ENCODE results near the gene SCAMP1. TPM values are rescaled to one million over a fixed set of nuclear protein-coding genes. Genes with fewer than 3 reads are reported as not detected.
"Not testable (repeated sequence)": the region's sequence is repeated elsewhere in the genome, so short reads cannot be mapped to it uniquely, and the experiment has no call there.

SCAMP1 gene
- total RNA-seq, 1 experiment from 2014 or later: 20.2 TPM

GRCh38 chr5:78354066-78354670 lies 6.2 kb upstream of the SCAMP1 start:
- no peak overlapping the region for H3K4me3 ChIP-seq
- H3K36me3 ChIP-seq: peaks cover 6% of the 10 kb centered on the region
- no peaks in the 10 kb centered on the region for H3K9me3 ChIP-seq
- no peak for DNase-seq
- no peaks in the 10 kb centered on the region for H3K27me3 ChIP-seq

GRCh38 chr5:78355561-78355960 lies 4.9 kb upstream of the SCAMP1 start:
- no peak overlapping the region for H3K4me3 ChIP-seq
- no peaks in the 10 kb centered on the region for H3K27me3 ChIP-seq
- peaks cover 6% of the 10 kb centered on the region for H3K36me3 ChIP-seq
- no peak for DNase-seq
- H3K9me3 ChIP-seq: no peaks in the 10 kb centered on the region

- H3K4me3 ChIP-seq: peak overlapping the region; percentile 98
- not testable (repeated sequence) for H3K9me3 ChIP-seq, DNase-seq, H3K36me3 ChIP-seq, H3K27me3 ChIP-seq
Observed at GRCh38 chr5:78359455-78359830, 974 bp upstream of the SCAMP1 start.

GRCh38 chr5:78360674-78360923 lies 182 bp downstream of the SCAMP1 start:
- H3K36me3 ChIP-seq: peaks cover 6% of the 10 kb centered on the region
- H3K27me3 ChIP-seq: no peaks in the 10 kb centered on the region
- H3K4me3 ChIP-seq: peak overlapping the region; percentile 98
- no peak for DNase-seq
- no peaks in the 10 kb centered on the region for H3K9me3 ChIP-seq

GRCh38 chr5:78360924-78361630 lies 660 bp downstream of the SCAMP1 start:
- Histone ChIP-seq H3K36me3 (peaks cover 6% of the 10 kb centered on the region), H3K27me3 (no peaks in the 10 kb centered on the region), H3K4me3 (peak overlapping the region; percentile 98), H3K9me3 (no peaks in the 10 kb centered on the region)
- peak; percentile 47 for DNase-seq

- no peaks in the 10 kb centered on the region for H3K9me3 ChIP-seq
- peaks cover 6% of the 10 kb centered on the region for H3K36me3 ChIP-seq
- DNase-seq: no peak
- no peaks in the 10 kb centered on the region for H3K27me3 ChIP-seq
- peak overlapping the region; percentile 98 for H3K4me3 ChIP-seq
Observed at GRCh38 chr5:78361631-78361993, 1.2 kb downstream of the SCAMP1 start.

GRCh38 chr5:78362220-78362619 lies 1.8 kb downstream of the SCAMP1 start:
- Histone ChIP-seq H3K9me3 (no peaks in the 10 kb centered on the region), H3K36me3 (peaks cover 6% of the 10 kb centered on the region), H3K4me3 (no peak overlapping the region), H3K27me3 (no peaks in the 10 kb centered on the region)
- no peak for DNase-seq

- Histone ChIP-seq H3K9me3 (no peaks in the 10 kb centered on the region), H3K27me3 (no peaks in the 10 kb centered on the region), H3K36me3 (no peaks in the 10 kb centered on the region; the same call in 1 of the 2 replicates), H3K4me3 (no peak overlapping the region)
- DNase-seq: no peak
Observed at GRCh38 chr5:78364005-78364404, 3.6 kb downstream of the SCAMP1 start.

GRCh38 chr5:78367318-78367991 lies 7.0 kb downstream of the SCAMP1 start:
- Histone ChIP-seq H3K36me3 (no peaks in the 10 kb centered on the region), H3K27me3 (no peaks in the 10 kb centered on the region), H3K4me3 (no peak overlapping the region), H3K9me3 (no peaks in the 10 kb centered on the region)
- no peak for DNase-seq

GRCh38 chr5:78369680-78370079 lies 9.3 kb downstream of the SCAMP1 start:
- H3K36me3 ChIP-seq: no peaks in the 10 kb centered on the region
- H3K27me3 ChIP-seq: no peaks in the 10 kb centered on the region
- no peak overlapping the region for H3K4me3 ChIP-seq
- no peak for DNase-seq
- no peaks in the 10 kb centered on the region for H3K9me3 ChIP-seq

- H3K36me3 ChIP-seq: no peaks in the 10 kb centered on the region; the same call in 1 of the 2 replicates
- H3K9me3 ChIP-seq: no peaks in the 10 kb centered on the region
- no peak for DNase-seq
- no peak overlapping the region for H3K4me3 ChIP-seq
- no peaks in the 10 kb centered on the region for H3K27me3 ChIP-seq
Observed at GRCh38 chr5:78373231-78373630, 12.8 kb downstream of the SCAMP1 start.

- no peak overlapping the region for H3K4me3 ChIP-seq
- no peaks in the 10 kb centered on the region for H3K9me3 ChIP-seq
- no peaks in the 10 kb centered on the region; the same call in 1 of the 2 replicates for H3K36me3 ChIP-seq
- H3K27me3 ChIP-seq: no peaks in the 10 kb centered on the region
- no peak for DNase-seq
Observed at GRCh38 chr5:78376315-78376714, 15.9 kb downstream of the SCAMP1 start.

- Histone ChIP-seq H3K36me3 (no peaks in the 10 kb centered on the region; the same call in 1 of the 2 replicates), H3K27me3 (no peaks in the 10 kb centered on the region), H3K4me3 (no peak overlapping the region), H3K9me3 (no peaks in the 10 kb centered on the region)
- peak; percentile 51 for DNase-seq
Observed at GRCh38 chr5:78377056-78377717, 16.8 kb downstream of the SCAMP1 start.

GRCh38 chr5:78377718-78378105 lies 17.3 kb downstream of the SCAMP1 start:
- Histone ChIP-seq H3K27me3 (no peaks in the 10 kb centered on the region), H3K4me3 (no peak overlapping the region), H3K36me3 (no peaks in the 10 kb centered on the region; the same call in 1 of the 2 replicates), H3K9me3 (no peaks in the 10 kb centered on the region)
- DNase-seq: no peak

GRCh38 chr5:78387468-78388153 lies 27.2 kb downstream of the SCAMP1 start:
- DNase-seq: no peak
- H3K36me3 ChIP-seq: no peaks in the 10 kb centered on the region
- peaks cover 10% of the 10 kb centered on the region; the same call in 1 of the 2 replicates for H3K9me3 ChIP-seq
- no peak overlapping the region for H3K4me3 ChIP-seq
- H3K27me3 ChIP-seq: no peaks in the 10 kb centered on the region

GRCh38 chr5:78391357-78391756 lies 30.9 kb downstream of the SCAMP1 start:
- H3K4me3 ChIP-seq, H3K36me3 ChIP-seq, DNase-seq, H3K9me3 ChIP-seq, H3K27me3 ChIP-seq: not testable (repeated sequence)

GRCh38 chr5:78397831-78398230 lies 37.4 kb downstream of the SCAMP1 start:
- Histone ChIP-seq H3K4me3 (no peak overlapping the region), H3K27me3 (no peaks in the 10 kb centered on the region), H3K36me3 (no peaks in the 10 kb centered on the region), H3K9me3 (no peaks in the 10 kb centered on the region)
- no peak for DNase-seq

Data from MG63 (cell line).